HL-60 (cell line): ENCODE measurements around the gene PRND.

Experiments used
- DNase-seq, 2 experiments: peaks; one replicate each; pipeline ENCODE4 v3.0.0-alpha.2; 2010 to 2020; ENCODE audit warnings: low read depth in 1 of 2, low spot score in 1 of 2
- H3K27ac ChIP-seq: fragments of 250-450 bp; sonication (Bioruptor Pico); replicated peaks from 2 replicates; pipeline ENCODE4 v1.5.1; 2020; ENCODE audit warnings: mild to moderate bottlenecking, moderate library complexity
- H3K27me3 ChIP-seq: fragments of 250-450 bp; sonication (Bioruptor Pico); 2 replicates; pipeline ENCODE4 v1.5.1; 2021; ENCODE audit warnings: mild to moderate bottlenecking, moderate library complexity; ENCODE audit not compliant: insufficient read depth, poor library complexity, severe bottlenecking
- H3K4me3 ChIP-seq: replicated peaks from 2 replicates; pipeline ENCODE4 v1.5.1; 2011; ENCODE audit warnings: mild to moderate bottlenecking, control low read depth, low read length; ENCODE audit not compliant: insufficient read depth
- CTCF ChIP-seq: IDR thresholded peaks from one replicate; pipeline ENCODE4 v1.5.1; 2011; ENCODE audit warnings: low read length, control low read depth, inconsistent platforms; ENCODE audit not compliant: insufficient read depth
- GABPA ChIP-seq: IDR thresholded peaks from 2 replicates; pipeline ENCODE4 v1.6.1; 2012; ENCODE audit warnings: low read depth
- POLR2AphosphoS5 ChIP-seq: IDR thresholded peaks from 2 replicates; pipeline ENCODE4 v1.6.1; 2012; ENCODE audit warnings: low read depth
- SPI1 ChIP-seq: IDR thresholded peaks from 2 replicates; pipeline ENCODE4 v1.6.1; 2012; ENCODE audit warnings: low read depth, mild to moderate bottlenecking, borderline replicate concordance
- TF ChIP-seq, protein P1 (sequence below): IDR thresholded peaks from 2 replicates; pipeline ENCODE4 v1.6.1; 2012; ENCODE audit warnings: low read depth; ENCODE audit not compliant: insufficient replicate concordance

PRND gene

DNA sequence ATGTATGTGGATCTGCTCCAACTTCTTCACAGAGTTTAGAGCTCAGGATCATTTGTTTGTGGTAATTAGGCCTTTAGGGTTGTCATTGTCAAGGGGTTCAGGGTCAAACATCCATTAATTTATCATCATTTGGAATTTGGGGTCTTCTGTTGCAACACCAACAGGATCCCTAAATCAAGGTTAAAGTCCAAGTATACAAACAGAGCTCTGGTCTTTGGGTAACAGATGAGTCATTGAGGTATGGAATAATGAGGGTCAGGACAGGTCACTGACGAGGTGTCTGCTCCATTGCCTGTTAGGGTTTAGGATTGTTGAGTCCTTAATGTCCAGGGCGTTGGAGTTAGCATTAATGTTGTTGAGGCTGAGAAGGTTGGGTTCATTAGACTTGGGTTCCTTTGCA lies 47.6 kb downstream of the PRND start:
- no peaks in the 10 kb centered on the region for H3K27me3 ChIP-seq
- H3K4me3 ChIP-seq = no peak overlapping the region
- H3K27ac ChIP-seq = no peak overlapping the region
- no peak for DNase-seq
- TF ChIP-seq CTCF (no peak), POLR2AphosphoS5 (no peak), SPI1 (no peak), GABPA (no peak)
- TF ChIP-seq, protein P1, sequence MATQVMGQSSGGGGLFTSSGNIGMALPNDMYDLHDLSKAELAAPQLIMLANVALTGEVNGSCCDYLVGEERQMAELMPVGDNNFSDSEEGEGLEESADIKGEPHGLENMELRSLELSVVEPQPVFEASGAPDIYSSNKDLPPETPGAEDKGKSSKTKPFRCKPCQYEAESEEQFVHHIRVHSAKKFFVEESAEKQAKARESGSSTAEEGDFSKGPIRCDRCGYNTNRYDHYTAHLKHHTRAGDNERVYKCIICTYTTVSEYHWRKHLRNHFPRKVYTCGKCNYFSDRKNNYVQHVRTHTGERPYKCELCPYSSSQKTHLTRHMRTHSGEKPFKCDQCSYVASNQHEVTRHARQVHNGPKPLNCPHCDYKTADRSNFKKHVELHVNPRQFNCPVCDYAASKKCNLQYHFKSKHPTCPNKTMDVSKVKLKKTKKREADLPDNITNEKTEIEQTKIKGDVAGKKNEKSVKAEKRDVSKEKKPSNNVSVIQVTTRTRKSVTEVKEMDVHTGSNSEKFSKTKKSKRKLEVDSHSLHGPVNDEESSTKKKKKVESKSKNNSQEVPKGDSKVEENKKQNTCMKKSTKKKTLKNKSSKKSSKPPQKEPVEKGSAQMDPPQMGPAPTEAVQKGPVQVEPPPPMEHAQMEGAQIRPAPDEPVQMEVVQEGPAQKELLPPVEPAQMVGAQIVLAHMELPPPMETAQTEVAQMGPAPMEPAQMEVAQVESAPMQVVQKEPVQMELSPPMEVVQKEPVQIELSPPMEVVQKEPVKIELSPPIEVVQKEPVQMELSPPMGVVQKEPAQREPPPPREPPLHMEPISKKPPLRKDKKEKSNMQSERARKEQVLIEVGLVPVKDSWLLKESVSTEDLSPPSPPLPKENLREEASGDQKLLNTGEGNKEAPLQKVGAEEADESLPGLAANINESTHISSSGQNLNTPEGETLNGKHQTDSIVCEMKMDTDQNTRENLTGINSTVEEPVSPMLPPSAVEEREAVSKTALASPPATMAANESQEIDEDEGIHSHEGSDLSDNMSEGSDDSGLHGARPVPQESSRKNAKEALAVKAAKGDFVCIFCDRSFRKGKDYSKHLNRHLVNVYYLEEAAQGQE = no peak

- DNase-seq = no peak
- no peak overlapping the region for H3K27ac ChIP-seq
- no peak overlapping the region for H3K4me3 ChIP-seq
- TF ChIP-seq SPI1 = no peak
- TF ChIP-seq POLR2AphosphoS5 = no peak
- TF ChIP-seq, protein P1 = no peak
- TF ChIP-seq CTCF = no peak
- no peak for TF ChIP-seq GABPA
- H3K27me3 ChIP-seq = no peaks in the 10 kb centered on the region
These were observed 48.3 kb downstream of the PRND start for GRCh38 chr20:4770026-4770425.

GRCh38 chr20:4771004-4771403 lies 49.3 kb downstream of the PRND start:
- TF ChIP-seq POLR2AphosphoS5 (no peak), GABPA (no peak), CTCF (no peak), SPI1 (no peak)
- TF ChIP-seq, protein P1 = no peak
- no peaks in the 10 kb centered on the region for H3K27me3 ChIP-seq
- no peak overlapping the region for H3K27ac ChIP-seq
- no peak overlapping the region for H3K4me3 ChIP-seq
- DNase-seq = no peak
